Activated naive CD4-positive, alpha-beta T cell treated with anti-CD3 and anti-CD28 coated beads, Interleukin-2, amount 50 U/mL, for 16 hours (primary cell): ENCODE measurements around the gene PSMB8.
"Not testable (repeated sequence)": the region's sequence is repeated elsewhere in the genome, so short reads cannot be mapped to it uniquely, and the experiment has no call there.

Experiments
- DNase-seq: peaks from one replicate; pipeline ENCODE4 v3.0.0-alpha.2; 2020

The PSMB8 gene

GRCh38 chr6:32836873-32837272 is 7.0 kb downstream of the PSMB8 start:
- DNase-seq = no peak

- DNase-seq = no peak
Measured at GRCh38 chr6:32835167-32835893, 8.5 kb downstream of the PSMB8 start.

- DNase-seq = no peak
Measured at GRCh38 chr6:32833664-32834063, 10.2 kb downstream of the PSMB8 start.

- DNase-seq = no peak
Measured at GRCh38 chr6:32832535-32832934, 11.3 kb downstream of the PSMB8 start.

GRCh38 chr6:32830936-32831335 is 12.9 kb downstream of the PSMB8 start:
- DNase-seq = no peak

- DNase-seq = no peak
Measured at GRCh38 chr6:32830017-32830416, 13.8 kb downstream of the PSMB8 start.

- DNase-seq = no peak
Measured at GRCh38 chr6:32829495-32829894, 14.4 kb downstream of the PSMB8 start.

- DNase-seq = no peak
Measured at GRCh38 chr6:32827025-32827424, 16.8 kb downstream of the PSMB8 start.

GRCh38 chr6:32825966-32826365 is 17.9 kb downstream of the PSMB8 start:
- DNase-seq = no peak

GRCh38 chr6:32819729-32820128 is 24.1 kb downstream of the PSMB8 start:
- DNase-seq = no peak

GRCh38 chr6:32818867-32819266 is 25.0 kb downstream of the PSMB8 start:
- DNase-seq = no peak

GRCh38 chr6:32816746-32817204 is 27.1 kb downstream of the PSMB8 start, which contains the start of gene HLA-DOB:
Gene HLA-DOB (minus strand): TSS chr6:32817002. CDS start chr6:32816951, 51 bp downstream.
- no peak for DNase-seq

- DNase-seq = no peak
Measured at GRCh38 chr6:32815996-32816395, 27.9 kb downstream of the PSMB8 start.

- DNase-seq = no peak
Measured at GRCh38 chr6:32815115-32815514, 28.7 kb downstream of the PSMB8 start.

GRCh38 chr6:32814145-32814544 is 29.7 kb downstream of the PSMB8 start:
- no peak for DNase-seq

GRCh38 chr6:32809171-32809570 is 34.7 kb downstream of the PSMB8 start:
- DNase-seq = no peak

GRCh38 chr6:32807020-32807580 is 36.7 kb downstream of the PSMB8 start:
- DNase-seq = no peak

GRCh38 chr6:32805404-32805803 is 38.4 kb downstream of the PSMB8 start:
- DNase-seq = not testable (repeated sequence)

- no peak for DNase-seq
Measured at GRCh38 chr6:32803416-32803815, 40.4 kb downstream of the PSMB8 start.

- no peak for DNase-seq
Measured at GRCh38 chr6:32799740-32800139, 44.1 kb downstream of the PSMB8 start.

GRCh38 chr6:32799168-32799567 is 44.7 kb downstream of the PSMB8 start:
- DNase-seq = no peak

- DNase-seq = peak; percentile 77
Measured at GRCh38 chr6:32796848-32797776, 46.7 kb downstream of the PSMB8 start.

- no peak for DNase-seq
Measured at GRCh38 chr6:32794510-32794909, 49.3 kb downstream of the PSMB8 start.
